HG03520 (cell line): ENCODE results near the gene CDK17.
"Not testable (repeated sequence)": the region's sequence is repeated elsewhere in the genome, so short reads cannot be mapped to it uniquely, and the experiment has no call there.

Experiments
- ATAC-seq: cut with Tn5 transposase; IDR thresholded peaks from one replicate; pipeline ENCODE4 v1.9.1; 2021; ENCODE audit warnings: mild to moderate bottlenecking, moderate library complexity; ENCODE audit not compliant: unreplicated experiment

The CDK17 gene

DNA sequence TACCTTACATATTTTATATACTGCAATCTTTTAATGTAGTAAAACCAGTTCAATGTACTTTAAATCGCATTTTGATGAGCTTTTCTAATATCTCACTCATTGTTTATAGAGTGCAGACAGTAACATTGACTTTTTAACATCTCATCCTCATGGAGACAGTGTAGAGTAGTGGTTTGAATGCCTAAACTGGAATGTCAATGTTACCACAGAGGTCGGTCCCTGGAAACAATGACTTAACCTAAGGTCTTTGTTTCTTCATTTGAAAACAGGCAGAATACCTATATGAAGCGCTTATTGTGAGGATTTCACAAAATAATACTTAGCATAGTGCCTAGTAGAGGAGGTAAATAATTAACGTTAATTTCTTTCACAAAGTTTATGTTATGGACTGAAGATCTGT, 5.0 kb downstream of the CDK17 start:
- ATAC-seq = no peak

GRCh38 chr12:96393229-96393628, 7.0 kb downstream of the CDK17 start:
- not testable (repeated sequence) for ATAC-seq

DNA sequence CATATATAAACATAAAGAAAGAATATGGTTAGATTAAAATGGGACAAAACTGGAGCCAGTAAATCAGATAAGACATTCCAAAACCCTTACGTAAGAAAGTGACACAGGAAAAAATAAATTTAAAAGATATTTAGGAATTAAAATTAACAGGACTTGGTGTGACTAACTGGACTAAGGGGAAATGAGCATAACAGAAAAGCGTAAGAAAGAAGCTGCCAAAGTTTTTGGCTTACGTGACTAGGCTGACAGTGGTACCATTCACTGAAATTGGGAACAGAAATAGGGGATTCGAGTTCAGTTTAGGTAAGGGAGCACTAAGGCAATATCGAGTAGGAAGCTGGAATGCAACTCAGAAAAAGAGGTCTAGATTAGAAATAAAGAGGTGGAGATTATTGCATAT, 7.8 kb downstream of the CDK17 start:
- ATAC-seq = no peak

DNA sequence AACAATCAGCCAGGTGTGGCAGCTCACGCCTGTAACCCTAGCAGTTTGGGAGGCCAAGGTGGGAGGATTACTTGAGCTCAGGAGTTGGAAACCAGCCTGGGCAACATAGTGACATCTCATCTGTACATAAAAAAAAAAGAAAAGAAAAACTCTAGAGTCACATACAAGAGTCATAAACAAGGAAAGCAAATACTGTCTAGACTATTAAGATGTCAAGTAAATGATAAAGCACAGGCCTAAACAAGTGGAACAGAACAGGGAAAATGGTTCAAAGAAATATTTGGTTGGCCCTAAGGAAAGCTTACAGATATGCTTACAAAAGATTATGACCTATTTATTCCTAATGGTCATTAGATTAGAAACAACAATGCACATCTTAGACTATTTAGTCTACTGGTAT, 12.3 kb downstream of the CDK17 start:
- ATAC-seq = no peak

- ATAC-seq = no peak
Measured at GRCh38 chr12:96386794-96387193, 13.4 kb downstream of the CDK17 start.

GRCh38 chr12:96383991-96384390, 16.2 kb downstream of the CDK17 start:
- ATAC-seq = no peak

DNA sequence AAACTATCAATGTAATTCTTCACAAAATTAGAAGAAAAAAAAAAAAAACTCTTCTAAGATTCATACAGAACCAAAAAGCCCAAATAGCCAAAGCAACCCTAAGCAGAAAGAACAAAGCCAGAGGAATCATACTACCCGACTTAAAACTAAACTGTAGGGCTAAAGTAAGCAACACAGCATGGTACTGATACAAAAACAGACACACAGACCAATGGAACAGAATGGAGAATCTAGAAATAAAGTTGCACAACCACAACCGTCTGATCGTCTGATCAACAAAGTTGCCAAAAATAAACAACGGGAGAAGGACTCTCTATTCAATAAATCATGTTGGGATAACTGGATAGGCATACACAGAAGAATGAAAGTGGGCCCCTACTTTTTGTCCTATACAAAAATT, 16.9 kb downstream of the CDK17 start:
- no peak for ATAC-seq

DNA sequence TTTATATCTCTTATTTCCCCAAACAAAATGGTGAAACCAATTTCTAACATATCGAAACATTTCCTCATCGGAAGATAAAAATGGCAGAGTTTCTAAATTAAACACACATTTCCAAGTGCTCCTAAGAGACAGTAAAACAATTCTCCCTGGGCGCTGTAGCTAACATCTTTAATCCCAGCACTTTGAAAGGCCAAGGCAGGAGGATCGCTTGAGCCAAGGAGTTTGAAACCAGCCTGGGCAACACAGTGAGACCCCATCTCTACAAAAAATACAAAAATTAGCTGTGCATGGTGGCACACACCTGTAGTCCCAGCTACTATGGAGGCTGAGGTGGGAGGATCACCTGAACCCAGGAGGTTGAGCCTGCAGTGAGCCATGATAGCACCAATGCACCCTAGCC, 20.5 kb downstream of the CDK17 start:
- ATAC-seq = not testable (repeated sequence)

DNA sequence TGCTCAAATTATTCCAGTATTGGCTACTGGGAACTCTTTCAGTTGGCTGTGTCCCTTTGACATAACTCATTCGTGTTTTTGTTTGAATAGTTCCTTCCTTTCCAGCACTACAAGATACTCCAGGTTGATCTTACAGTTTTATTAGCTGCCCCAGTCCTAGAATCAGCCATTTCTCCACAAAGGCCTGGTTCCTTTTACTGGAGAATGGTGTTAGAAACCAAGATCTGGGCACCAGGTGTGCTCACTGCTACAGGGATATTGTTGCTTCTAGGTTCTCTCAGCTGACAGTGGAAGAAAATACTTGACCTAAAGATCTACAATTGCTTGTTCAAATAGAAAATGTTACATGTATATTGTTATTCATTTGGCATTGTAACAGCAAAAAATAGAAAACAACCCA, 21.9 kb downstream of the CDK17 start:
- ATAC-seq = no peak

DNA sequence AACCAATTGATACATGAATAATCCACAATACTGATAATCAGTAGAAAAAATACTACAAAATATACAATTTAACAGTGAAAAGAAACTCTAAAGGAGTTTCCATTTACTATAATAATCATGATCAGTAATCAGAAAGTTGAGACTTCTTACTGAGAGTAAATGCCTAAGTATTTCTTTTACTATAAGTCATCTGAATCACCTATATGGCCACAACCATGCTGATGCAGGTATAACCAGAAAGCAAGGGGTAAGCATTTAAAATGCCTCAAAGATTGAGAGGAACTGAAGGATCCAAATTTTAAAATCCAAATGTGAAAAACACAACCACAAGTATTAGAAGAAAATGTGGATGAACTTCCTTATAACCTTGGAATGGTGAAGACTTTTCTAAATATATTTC, 23.4 kb downstream of the CDK17 start:
- ATAC-seq = no peak

GRCh38 chr12:96375841-96376604, 24.2 kb downstream of the CDK17 start:
- no peak for ATAC-seq

GRCh38 chr12:96375170-96375569, 25.1 kb downstream of the CDK17 start:
- no peak for ATAC-seq

DNA sequence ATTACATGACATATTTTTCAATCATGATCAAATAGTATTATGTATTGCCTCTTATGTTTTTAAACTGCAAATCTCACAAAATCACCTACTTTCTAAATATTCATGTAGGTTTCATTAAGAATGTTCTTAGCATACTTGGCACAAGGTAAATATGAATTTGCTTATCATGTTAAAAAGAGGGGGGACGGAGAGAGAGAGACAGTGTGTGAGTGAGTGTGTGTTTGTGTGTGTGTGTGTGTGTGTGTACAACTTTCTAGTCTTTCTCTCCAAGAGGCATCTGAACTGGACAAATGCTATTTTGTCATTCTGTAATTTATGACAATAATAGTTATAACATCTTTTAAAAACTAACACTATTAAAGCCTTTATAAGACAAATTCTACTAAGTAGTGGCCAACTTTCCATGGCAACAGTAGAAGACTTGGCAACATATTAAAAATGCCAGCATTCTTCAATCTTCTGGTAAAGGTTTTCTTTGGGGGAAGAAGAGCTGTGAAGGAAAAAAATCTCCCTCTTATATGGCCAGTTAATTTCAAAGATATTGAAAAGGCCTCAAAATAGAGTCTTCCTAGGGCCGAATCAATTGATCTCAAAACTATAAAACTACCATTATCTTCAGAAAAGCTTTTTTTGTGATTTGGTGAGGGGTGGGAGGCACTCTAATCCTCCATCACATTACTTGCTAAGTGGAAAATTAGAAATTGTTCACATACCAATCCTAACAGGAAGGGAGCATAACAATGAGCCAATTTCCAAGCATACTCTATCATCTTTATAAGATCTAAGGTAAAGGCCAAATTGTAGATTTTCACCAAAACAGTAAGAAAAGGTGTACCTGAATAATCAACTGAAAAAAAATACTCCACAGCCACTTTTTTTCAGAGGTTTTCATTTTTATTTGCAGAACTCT, 28.2 kb downstream of the CDK17 start:
- ATAC-seq = no peak

- no peak for ATAC-seq
Measured at GRCh38 chr12:96371138-96371789, 29.0 kb downstream of the CDK17 start.

DNA sequence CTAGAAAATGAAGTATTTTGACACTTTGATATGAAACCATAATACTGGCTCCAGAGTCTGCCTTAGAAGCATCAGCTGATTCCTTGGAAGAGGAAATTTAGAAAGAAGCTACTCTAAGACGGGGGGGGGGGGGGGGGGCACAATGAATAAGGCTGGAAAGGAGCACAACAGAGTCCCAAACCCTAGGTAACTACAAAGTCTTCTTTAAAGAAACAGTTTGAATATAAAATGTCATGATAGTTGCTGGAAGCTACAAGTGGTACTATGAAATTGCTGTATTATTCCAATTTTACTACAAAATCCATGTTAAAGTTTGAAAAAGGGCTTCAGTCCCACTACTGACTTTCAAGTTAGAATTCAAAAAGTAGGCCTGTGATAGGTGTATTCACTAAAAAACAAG, 31.6 kb downstream of the CDK17 start:
- ATAC-seq = no peak

DNA sequence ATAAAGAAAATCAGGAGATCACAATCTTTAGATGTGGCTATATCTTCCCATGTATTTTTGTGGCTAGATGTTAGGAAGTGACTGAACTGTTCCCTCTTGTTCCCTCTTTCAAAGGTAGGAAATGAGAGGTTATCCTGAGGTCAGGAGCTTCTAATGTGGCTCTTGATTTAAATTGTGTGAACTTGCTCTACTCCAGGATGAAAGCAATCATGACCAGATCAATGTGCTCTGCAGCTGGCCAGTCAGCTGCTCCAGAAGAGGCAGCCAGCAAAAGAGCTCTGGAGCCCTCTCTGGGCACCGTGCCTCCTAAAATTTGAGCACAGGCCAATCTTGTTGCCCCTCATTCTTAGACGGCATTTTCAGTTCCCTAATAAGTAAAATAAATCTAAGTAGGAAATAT, 32.0 kb downstream of the CDK17 start:
- no peak for ATAC-seq

DNA sequence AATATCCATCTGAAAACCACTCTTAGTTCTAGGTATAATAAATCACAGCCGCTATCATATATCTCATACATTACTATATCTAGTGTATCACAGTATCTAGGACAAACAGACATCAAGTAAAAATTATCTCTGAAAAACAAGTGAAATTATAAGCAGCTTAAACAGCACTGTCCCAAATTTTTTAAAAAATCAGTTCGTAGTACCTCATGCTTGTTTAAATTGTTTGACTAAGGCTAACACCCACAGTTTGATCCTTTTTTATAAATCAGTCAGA, 33.9 kb downstream of the CDK17 start:
- no peak for ATAC-seq

- no peak for ATAC-seq
Measured at GRCh38 chr12:96365604-96366380, 34.4 kb downstream of the CDK17 start.

- ATAC-seq = no peak
Measured at GRCh38 chr12:96364092-96364700, 36.0 kb downstream of the CDK17 start.

- ATAC-seq = no peak
Measured at GRCh38 chr12:96361074-96361473, 39.2 kb downstream of the CDK17 start.

DNA sequence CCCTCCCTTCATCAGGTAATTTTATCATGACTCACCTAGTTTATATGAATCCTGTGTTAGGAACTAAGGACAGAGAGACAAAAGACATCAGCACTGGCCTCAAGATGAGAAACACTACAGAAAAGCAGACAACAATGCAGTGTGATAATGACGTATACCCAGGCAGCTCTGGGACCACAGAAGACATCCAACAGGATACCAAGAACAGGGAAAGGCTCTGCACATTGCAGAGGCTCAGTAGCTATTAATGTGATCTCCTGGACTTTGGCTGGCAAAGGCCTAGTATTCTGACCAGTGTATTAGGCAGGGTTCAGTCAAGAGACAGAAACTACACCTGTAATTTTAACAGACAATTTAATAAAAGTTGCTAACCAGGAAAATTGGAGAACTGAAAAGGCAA, 39.7 kb downstream of the CDK17 start:
- ATAC-seq = no peak
